MCF 10A (cell line): ENCODE results near the gene SP5. TPM values are rescaled to one million over a fixed set of nuclear protein-coding genes. Genes with fewer than 3 reads are reported as not detected.

Experiments used
- BruUV-seq: library from RNA; stranded (reverse); fragments of 400-500 nt; replicated peaks from 2 replicates; lab custom pipeline; 2021; lab: Mats Ljungman, UMichigan
- CTCF ChIA-PET: fragments of 300-600 bp; sonication (Branson Sonifier 250); formaldehyde crosslinking; extraction: SDS; loops from one replicate; lab custom pipeline; 2021; ENCODE audit warnings: antibody characterized with exemption, inconsistent platforms; lab: Yijun Ruan, JAX
- POLR2A ChIA-PET: fragments of 300-600, 350-650 bp; sonication (Branson Sonifier 250); formaldehyde crosslinking; extraction: SDS; loops from one replicate; lab custom pipeline; 2020; ENCODE audit warnings: antibody characterized with exemption, inconsistent platforms; lab: Yijun Ruan, JAX
- DNase-seq: peaks from one replicate; pipeline ENCODE4 v3.0.0-alpha.2; 2018; ENCODE audit not compliant: unreplicated experiment
- H3K27ac Mint-ChIP-seq: one replicate; pipeline ENCODE4 v1.8.0; 2022; ENCODE audit warnings: mild to moderate bottlenecking, low read depth, mixed read lengths; ENCODE audit not compliant: unreplicated experiment
- H3K27me3 Mint-ChIP-seq: one replicate; pipeline ENCODE4 v1.8.0; 2022; ENCODE audit warnings: mixed read lengths; ENCODE audit not compliant: insufficient read depth, unreplicated experiment
- H3K36me3 Mint-ChIP-seq: one replicate; pipeline ENCODE4 v1.8.0; 2022; ENCODE audit warnings: mild to moderate bottlenecking, moderate library complexity, mixed read lengths; ENCODE audit not compliant: insufficient read depth, unreplicated experiment
- H3K4me1 Mint-ChIP-seq: one replicate; pipeline ENCODE4 v1.8.0; 2022; ENCODE audit warnings: mixed read lengths; ENCODE audit not compliant: insufficient read depth, unreplicated experiment
- H3K4me3 Mint-ChIP-seq: one replicate; pipeline ENCODE4 v1.8.0; 2022; ENCODE audit warnings: mild to moderate bottlenecking, moderate library complexity, mixed read lengths; ENCODE audit not compliant: unreplicated experiment
- H3K9me3 Mint-ChIP-seq: one replicate; pipeline ENCODE4 v1.8.0; 2022; ENCODE audit warnings: mixed read lengths; ENCODE audit not compliant: unreplicated experiment
- CTCF ChIP-seq: fragments of 200-600 bp; IDR thresholded peaks from one replicate; pipeline ENCODE4 v1.8.0; 2022; ENCODE audit warnings: antibody characterized with exemption, mild to moderate bottlenecking; ENCODE audit not compliant: unreplicated experiment
- intact Hi-C: fragments of 100-400 bp; cut with micrococcal nuclease; formaldehyde crosslinking; loops from 2 replicates; pipeline ENCODE4 v1.14.1; 2022
- total RNA-seq: library from RNA; stranded (reverse); gene quantifications from 2 replicates; pipeline ENCODE4 v1.2.3, GENCODE V29; 2022

The SP5 gene
- total RNA-seq, 1 experiment from 2014 or later, result not detected

GRCh38 chr2:170690640-170691039, 24.5 kb upstream of the SP5 start:
- H3K27ac Mint-ChIP-seq, result no peak overlapping the region
- no TSS peak for BruUV-seq

GRCh38 chr2:170694316-170694715, 20.8 kb upstream of the SP5 start:
- ChIA-PET CTCF (interaction anchor here (1.2 kb wide), 1 partner anchor 55 kb away, joined by 3 read pairs; no protein-coding TSS in a partner anchor), POLR2A (no interaction called here)
- no peak for TF ChIP-seq CTCF
- no TSS peak for BruUV-seq
- Mint-ChIP-seq H3K4me3 (no peak overlapping the region), H3K27ac (no peak overlapping the region), H3K4me1 (no peaks in the 10 kb centered on the region), H3K9me3 (no peaks in the 10 kb centered on the region), H3K36me3 (no peaks in the 10 kb centered on the region), H3K27me3 (peaks cover 14% of the 10 kb centered on the region)
- intact Hi-C loops, result no loop called here
- DNase-seq, result no peak

More at GRCh38 chr2:170690640-170691039, 24.5 kb upstream of the SP5 start:
- peaks cover 6% of the 10 kb centered on the region for H3K4me1 Mint-ChIP-seq
- H3K4me3 Mint-ChIP-seq, result no peak overlapping the region
- peaks cover 14% of the 10 kb centered on the region for H3K27me3 Mint-ChIP-seq
- ChIA-PET CTCF (interaction anchor here (0.6 kb wide), 1 partner anchor 366 kb away, joined by 3 read pairs; no protein-coding TSS in a partner anchor), POLR2A (no interaction called here)
- no peaks in the 10 kb centered on the region for H3K36me3 Mint-ChIP-seq
- no peak for DNase-seq
- H3K9me3 Mint-ChIP-seq, result no peaks in the 10 kb centered on the region
- intact Hi-C loops, result no loop called here
- TF ChIP-seq CTCF, result no peak

GRCh38 chr2:170695521-170696410, 19.4 kb upstream of the SP5 start:
- ChIA-PET CTCF (interaction anchor here (0.7 to 1.2 kb wide), 3 partner anchors 18 to 286 kb away, joined by 3 to 5 read pairs (median 4); no protein-coding TSS in a partner anchor), POLR2A (interaction anchor here (0.7 kb wide), 1 partner anchor 94 kb away, joined by 3 read pairs; no protein-coding TSS in a partner anchor)
- intact Hi-C loops, result no loop called here
- H3K36me3 Mint-ChIP-seq, result no peaks in the 10 kb centered on the region
- no peak overlapping the region for H3K27ac Mint-ChIP-seq
- no peak overlapping the region for H3K4me3 Mint-ChIP-seq
- no peak for TF ChIP-seq CTCF
- no peak for DNase-seq
- BruUV-seq, result no TSS peak
- H3K27me3 Mint-ChIP-seq, result peaks cover 14% of the 10 kb centered on the region
- H3K9me3 Mint-ChIP-seq, result no peaks in the 10 kb centered on the region
- H3K4me1 Mint-ChIP-seq, result no peaks in the 10 kb centered on the region

- DNase-seq, result no peak
- intact Hi-C loops, result no loop called here
- H3K36me3 Mint-ChIP-seq, result no peaks in the 10 kb centered on the region
- H3K9me3 Mint-ChIP-seq, result no peaks in the 10 kb centered on the region
- POLR2A ChIA-PET, result no interaction called here
- no TSS peak for BruUV-seq
- CTCF ChIA-PET, result interaction anchor here (1.1 kb wide), 1 partner anchor 288 kb away, joined by 3 read pairs; no protein-coding TSS in a partner anchor
- no peak for TF ChIP-seq CTCF
- peaks cover 14% of the 10 kb centered on the region for H3K27me3 Mint-ChIP-seq
- no peak overlapping the region for H3K4me3 Mint-ChIP-seq
- H3K27ac Mint-ChIP-seq, result no peak overlapping the region
- no peaks in the 10 kb centered on the region for H3K4me1 Mint-ChIP-seq
These were observed 18.2 kb upstream of the SP5 start for GRCh38 chr2:170696948-170697347.
